Heart left ventricle (tissue), 16 donors: ENCODE data around the gene GNB1L. TPM values are rescaled to one million over a fixed set of nuclear protein-coding genes. Genes with fewer than 3 reads are reported as not detected.
A peak's percentile ranks its signal among the peaks of the same experiment; 100 is the strongest.

ENCODE experiments used
- ATAC-seq, 4 donors: fragments of 200-7000 bp; cut with Tn5 transposase; one replicate each; pipeline ENCODE4 v1.9.1; 2020 to 2022; ENCODE audit warnings: moderate library complexity in 4 of 4, mild to moderate bottlenecking in 3 of 4, moderate number of reproducible peaks in 1 of 4
- DNase-seq, 5 donors: peaks; one replicate each; pipeline ENCODE4 v3.0.0-alpha.2; 2020
- H3K27ac ChIP-seq, 12 donors: fragments of 200-600 bp; sonication (generic) in 4 of 12; one replicate each; pipeline versions ENCODE4 v1.5.0 to v1.8.0; 2016 to 2022; ENCODE audit warnings: mild to moderate bottlenecking in 2 of 12
- H3K27me3 ChIP-seq, 9 donors: fragments of 200-600 bp; sonication (generic) in 2 of 9; one replicate each; pipeline versions ENCODE4 v1.5.1 to v1.8.0; 2016 to 2022; ENCODE audit warnings: mild to moderate bottlenecking in 3 of 9
- H3K36me3 ChIP-seq, 9 donors: fragments of 200-600 bp; sonication (generic) in 2 of 9; one replicate each; pipeline versions ENCODE4 v1.5.0 to v1.8.0; 2018 to 2022; ENCODE audit warnings: mild to moderate bottlenecking in 2 of 9
- H3K4me1 ChIP-seq, 12 donors: fragments of 200-600 bp; sonication (generic) in 4 of 12; one replicate each; pipeline versions ENCODE4 v1.5.0 to v1.8.0; 2016 to 2022; ENCODE audit warnings: mild to moderate bottlenecking in 3 of 12
- H3K4me3 ChIP-seq, 12 donors: fragments of 200-600 bp; sonication (generic) in 4 of 12; one replicate each; pipeline versions ENCODE4 v1.5.0 to v1.8.0; 2017 to 2022; ENCODE audit warnings: mild to moderate bottlenecking in 9 of 12, moderate library complexity in 4 of 12
- H3K9me3 ChIP-seq, 12 donors: fragments of 200-600 bp; sonication (generic) in 4 of 12; one replicate each; pipeline versions ENCODE4 v1.5.0 to v1.8.0; 2016 to 2022; ENCODE audit warnings: mild to moderate bottlenecking in 1 of 12
- CTCF ChIP-seq, 12 donors: fragments of 200-600 bp; sonication (generic) in 4 of 12; IDR thresholded peaks; one replicate each; pipeline versions ENCODE4 v1.5.0 to v1.8.0; 2018 to 2022; ENCODE audit warnings: antibody characterized with exemption in 12 of 12, mild to moderate bottlenecking in 5 of 12
- POLR2A ChIP-seq, 2 donors: fragments of 450-650 bp; IDR thresholded peaks; one replicate each; pipeline ENCODE4 v1.6.1; 2017; ENCODE audit warnings: antibody characterized with exemption in 2 of 2, mild to moderate bottlenecking in 2 of 2, moderate library complexity in 2 of 2
- WGBS, 4 donors: extraction: QIAGEN DNeasy Blood & Tissue Kit in 2 of 4; methylation state at CpG; one replicate each; pipeline versions ENCODE4 v1.1.5 to v1.1.7; 2013 to 2018; 5-methylcytosine and 5-hydroxymethylcytosine counted together
- intact Hi-C, 10 donors: fragments of 100-400 bp; cut with DNase I; formaldehyde crosslinking; loops; one replicate each; pipeline versions ENCODE4 v1.11.1 to v1.14.2; 2022
- polyA plus RNA-seq, 2 donors: library from polyadenylated mRNA; stranded (reverse); fragments of 200-250 nt; gene quantifications; one replicate each; pipeline ENCODE4 v1.2.3, GENCODE V29; 2013
- total RNA-seq, 9 donors: library from RNA; depleted of rRNA in 2 of 9; stranded (reverse); fragments of >200 nt in 2 of 9; fragmentation: NEBNext Ultra II Directional in 3 of 9; extraction: Animal tissue kit (Norgen Biotek cat#: 25700) in 3 of 9; gene quantifications; one replicate each; pipeline versions ENCODE4 v1.1.0 to v1.2.4, GENCODE V29; 2016 to 2023
- donor health status: ischemic (EF 13 %, LVEDD 7.1; RV severe dilation, severe dysfunction).
- donor health status: healthy with polysubstance abuse.
- donor health status: DM: no; HTN: yes; CAD: no.
- donor health status: DM: no; HTN: no; CAD: no.
- donor health status: ischemic (EF 25% LVEDD 6.9; RV normal size, moderate dysfunction).
- donor health status: ischemic (EF 25% LVEDD 5.7; RV mildly dilated, moderate dysfunction).
- donor health status: healthy.
- donor health status: DM: yes; HTN: yes; CAD: no.
- donor health status: ischemic (EF 35%, LVEDD 5.7; RV mildly dilated, moderate dysfunction).
- donor health status: nonischemic (EF 11% LVEDD 7.7; RV severe dilation, severe dysfunction).
- donor health status: DM: yes; HTN: yes; CAD: no.
- donor health status: PGD.
- donor health status: ischemic (EF 29% LVEDD 5.4; RV normal size, mild dysfunction).
- donor health status: nonischemic (EF 23%, LVEDD 6.1; RV moderate dilation, normal function).

GNB1L gene
- total and polyA plus RNA-seq, 11 donors: 1.6 to 9.2 (median 2.4) TPM

- H3K27ac ChIP-seq: no peak overlapping the region
- no peaks in the 10 kb centered on the region for H3K27me3 ChIP-seq
- H3K4me3 ChIP-seq: no peak overlapping the region
- peak in 1 of 5 donors; percentile 45 for DNase-seq
- ATAC-seq: no peak
- 89 to 92% (median 91%) methylated on average over 14 to 26 of the region's 26 CpGs for WGBS, 4 donors
- H3K36me3 ChIP-seq: no peaks in the 10 kb centered on the region
- TF ChIP-seq POLR2A (IDR thresholded peaks at IDR 0.05) (no peak), CTCF (IDR thresholded peaks at IDR 0.05) (no peak)
- intact Hi-C loops: loop anchor here in 1 of 10 donors (2.0 kb wide), 1 partner anchor 69 kb away; no protein-coding TSS in a partner anchor
- H3K4me1 ChIP-seq: peaks cover 0 to 5% (median 0%) of the 10 kb centered on the region in 12 donors
- H3K9me3 ChIP-seq: no peaks in the 10 kb centered on the region
Measured at GRCh38 chr22:19802001-19802893, 52.4 kb downstream of the GNB1L start.

DNA sequence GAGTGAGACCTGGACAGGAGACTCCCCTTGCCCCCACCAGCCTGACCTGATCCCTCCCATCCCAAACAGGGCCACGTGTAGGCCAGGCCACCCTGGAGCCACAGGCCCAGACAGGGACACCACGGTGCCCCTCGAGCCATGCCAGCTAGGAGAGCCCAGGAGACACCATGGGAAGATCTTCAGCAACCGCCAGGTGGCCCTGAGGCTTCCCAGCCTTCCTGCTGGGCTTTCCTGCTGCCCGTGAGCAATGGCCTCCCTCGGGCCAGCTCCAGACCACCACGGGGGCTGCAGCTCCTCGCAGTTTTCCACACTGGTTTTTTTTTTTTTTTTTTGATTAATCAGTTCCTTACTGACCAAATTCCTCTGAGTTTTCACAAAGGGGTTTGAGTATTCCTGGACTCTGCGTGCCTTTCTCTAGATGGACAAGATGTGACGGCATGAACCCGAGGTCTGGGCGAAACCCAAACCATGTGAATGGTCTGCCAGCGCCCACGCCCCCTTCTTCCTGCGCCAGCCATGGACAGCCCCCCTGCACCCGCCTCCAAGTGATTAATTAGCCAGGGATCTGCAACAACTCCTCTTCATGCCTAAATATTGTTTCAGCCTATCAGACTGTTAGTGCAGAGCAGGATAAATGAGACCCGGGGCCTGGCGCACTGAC is 53.2 kb downstream of the GNB1L start:
- Histone ChIP-seq H3K4me3 (no peak overlapping the region), H3K27ac (no peak overlapping the region), H3K27me3 (no peaks in the 10 kb centered on the region), H3K9me3 (no peaks in the 10 kb centered on the region), H3K4me1 (peaks cover 0 to 5% (median 0%) of the 10 kb centered on the region in 12 donors), H3K36me3 (no peaks in the 10 kb centered on the region)
- ATAC-seq (no peak), DNase-seq (peak in 1 of 5 donors; percentile 25)
- intact Hi-C loops: no loop called here
- TF ChIP-seq CTCF (IDR thresholded peaks at IDR 0.05) (no peak), POLR2A (IDR thresholded peaks at IDR 0.05) (no peak)
- whole genome bisulfite sequencing, 4 donors: 84 to 89% (median 87%) methylated on average over 15 to 18 of the region's 18 CpGs

- Histone ChIP-seq H3K27me3 (no peaks in the 10 kb centered on the region), H3K9me3 (no peaks in the 10 kb centered on the region), H3K4me3 (no peak overlapping the region), H3K27ac (no peak overlapping the region), H3K36me3 (no peaks in the 10 kb centered on the region), H3K4me1 (peaks cover 0 to 5% (median 0%) of the 10 kb centered on the region in 12 donors)
- peak in 6 of 12 donors; percentile 6 to 33 (median 22) for TF ChIP-seq CTCF (IDR thresholded peaks at IDR 0.05)
- no peak for TF ChIP-seq POLR2A (IDR thresholded peaks at IDR 0.05)
- ATAC-seq: peak in 2 of 4 donors; percentile 10 to 45
- WGBS, 4 donors: 85 to 98% (median 92%) methylated on average over 7 to 13 of the region's 13 CpGs
- intact Hi-C loops: no loop called here
- peak in 1 of 5 donors; percentile 49 for DNase-seq
Measured at GRCh38 chr22:19800761-19801244, 53.9 kb downstream of the GNB1L start.

GRCh38 chr22:19800306-19800705 is 54.4 kb downstream of the GNB1L start:
- DNase-seq: peak in 1 of 5 donors; percentile 57
- Histone ChIP-seq H3K4me1 (peaks cover 0 to 5% (median 0%) of the 10 kb centered on the region in 12 donors), H3K27ac (no peak overlapping the region), H3K36me3 (no peaks in the 10 kb centered on the region), H3K4me3 (no peak overlapping the region), H3K27me3 (no peaks in the 10 kb centered on the region), H3K9me3 (no peaks in the 10 kb centered on the region)
- intact Hi-C loops: no loop called here
- no peak for ATAC-seq
- TF ChIP-seq POLR2A (IDR thresholded peaks at IDR 0.05) (no peak), CTCF (IDR thresholded peaks at IDR 0.05) (no peak)
- WGBS, 4 donors: 96 to 97% (median 96%) methylated on average over 6 to 8 of the region's 8 CpGs
